Measurements from ENCODE around the gene DUOXA2. TPM values are rescaled to one million over a fixed set of nuclear protein-coding genes. Genes with fewer than 3 reads are reported as not detected.

Gene DUOXA2
- total RNA-seq, 1 donor from 2014 or later = not detected

Other genes starting within 250 kb of the DUOXA2 start
- not detected for gene TERB2, start 157.6 kb upstream of the DUOXA2 start, total RNA-seq
- gene SORD, start 91.1 kb upstream of the DUOXA2 start, total RNA-seq = 1.6 TPM
- under 0.01 TPM for gene DUOX2, start 154 bp upstream of the DUOXA2 start, total RNA-seq
- not detected for gene DUOXA1, start 15.6 kb downstream of the DUOXA2 start, total RNA-seq
- under 0.01 TPM for gene DUOX1, start 15.7 kb downstream of the DUOXA2 start, total RNA-seq
- gene SHF, start 73.6 kb downstream of the DUOXA2 start, total RNA-seq = 8.4 TPM
- not detected for gene SLC28A2, start 137.9 kb downstream of the DUOXA2 start, total RNA-seq

All from skeletal muscle tissue (tissue), 1 donor.